Activated CD4-positive, alpha-beta T cell treated with anti-CD3 and anti-CD28 coated beads for 48 hours (primary cell): ENCODE measurements around the gene PRKAR2B.

Experiments used
- DNase-seq: peaks from one replicate; pipeline ENCODE4 v3.0.0-alpha.2; 2020

The PRKAR2B gene

GRCh38 chr7:107166736-107167426 is 122.4 kb downstream of the PRKAR2B start:
- no peak for DNase-seq

DNA sequence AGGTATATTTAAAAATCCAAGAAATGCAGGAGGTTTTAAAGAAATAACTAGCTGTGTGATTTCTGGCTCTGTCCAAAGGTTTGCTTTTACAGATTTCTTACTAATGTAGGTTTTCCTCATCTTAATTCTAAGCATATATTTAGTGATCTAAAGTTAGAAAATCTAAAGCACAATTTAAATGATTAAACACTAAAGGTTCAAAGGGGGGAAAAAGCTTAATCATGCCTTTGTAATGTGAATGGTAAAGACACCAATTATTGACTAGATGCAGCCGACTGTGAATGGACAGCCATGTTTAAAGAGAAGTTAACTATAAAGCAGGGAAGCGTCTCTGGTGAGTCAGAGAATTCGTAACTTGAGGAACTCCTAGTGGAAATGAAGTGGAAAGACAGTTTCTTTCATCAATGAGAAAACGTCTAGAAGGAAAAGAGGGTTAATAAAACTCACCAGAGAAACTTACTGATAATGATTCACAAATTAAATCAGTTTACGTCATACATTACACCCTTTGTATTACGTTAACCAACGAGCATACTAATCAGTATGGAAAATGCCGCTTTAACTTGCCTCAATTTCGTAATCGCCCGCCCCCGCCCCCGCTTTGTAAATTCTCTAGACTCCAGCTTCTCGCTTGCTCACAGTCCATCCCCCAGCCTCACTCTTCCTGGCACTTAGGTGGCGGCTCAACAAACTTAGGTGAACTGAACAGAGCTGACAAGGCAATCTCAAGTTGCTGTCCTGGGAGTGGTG is 123.2 kb downstream of the PRKAR2B start:
- DNase-seq: peak; percentile 76

DNA sequence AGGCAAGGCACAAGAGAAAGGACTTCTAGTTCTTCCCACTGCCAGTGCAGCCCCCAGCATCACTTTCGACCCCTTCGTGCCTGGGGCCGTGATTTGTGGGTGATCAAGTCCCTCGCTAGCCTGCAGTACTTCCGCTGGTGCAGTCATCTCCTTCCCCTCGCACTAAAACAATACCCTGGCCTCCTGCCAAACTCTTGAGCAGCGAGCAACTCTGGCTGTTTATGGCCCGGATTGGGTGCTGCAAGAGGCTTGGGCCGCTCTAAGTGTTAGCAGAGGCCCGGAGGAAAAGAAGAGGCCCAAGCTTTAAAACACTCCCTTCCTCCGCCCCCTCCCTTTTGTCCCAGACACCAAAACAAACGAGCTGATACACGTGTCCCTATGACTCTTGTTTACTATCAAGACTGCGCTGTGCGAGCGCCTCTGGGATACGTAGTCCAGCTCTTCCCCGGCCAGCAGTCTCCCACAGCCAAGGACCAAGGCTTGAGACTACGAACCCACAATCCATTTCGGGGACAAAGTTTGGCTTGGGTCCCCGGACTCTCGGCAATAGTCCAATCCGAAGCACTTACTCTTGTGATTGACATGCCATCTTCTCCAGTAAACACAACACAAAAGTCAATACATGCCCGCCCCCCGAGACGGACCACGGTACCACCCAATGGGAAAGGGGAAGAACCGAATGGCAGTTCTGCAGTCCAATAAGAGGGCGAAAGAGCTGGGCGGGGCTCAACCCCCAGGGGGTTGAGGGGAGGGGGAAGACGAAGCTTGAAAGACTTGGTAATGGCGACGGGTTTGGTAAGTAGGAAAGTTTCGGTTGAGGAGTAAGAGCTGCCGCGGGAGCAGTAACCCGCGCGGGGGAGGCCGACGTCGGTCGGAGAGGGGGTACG is 124.0 kb downstream of the PRKAR2B start, which contains the start of gene HBP1:
TSS of gene HBP1 (plus strand) at position 771 of the 887 bp plus-strand sequence. CDS start 10,891 bp downstream, outside the sequence.
- DNase-seq: peak; percentile 98

DNA sequence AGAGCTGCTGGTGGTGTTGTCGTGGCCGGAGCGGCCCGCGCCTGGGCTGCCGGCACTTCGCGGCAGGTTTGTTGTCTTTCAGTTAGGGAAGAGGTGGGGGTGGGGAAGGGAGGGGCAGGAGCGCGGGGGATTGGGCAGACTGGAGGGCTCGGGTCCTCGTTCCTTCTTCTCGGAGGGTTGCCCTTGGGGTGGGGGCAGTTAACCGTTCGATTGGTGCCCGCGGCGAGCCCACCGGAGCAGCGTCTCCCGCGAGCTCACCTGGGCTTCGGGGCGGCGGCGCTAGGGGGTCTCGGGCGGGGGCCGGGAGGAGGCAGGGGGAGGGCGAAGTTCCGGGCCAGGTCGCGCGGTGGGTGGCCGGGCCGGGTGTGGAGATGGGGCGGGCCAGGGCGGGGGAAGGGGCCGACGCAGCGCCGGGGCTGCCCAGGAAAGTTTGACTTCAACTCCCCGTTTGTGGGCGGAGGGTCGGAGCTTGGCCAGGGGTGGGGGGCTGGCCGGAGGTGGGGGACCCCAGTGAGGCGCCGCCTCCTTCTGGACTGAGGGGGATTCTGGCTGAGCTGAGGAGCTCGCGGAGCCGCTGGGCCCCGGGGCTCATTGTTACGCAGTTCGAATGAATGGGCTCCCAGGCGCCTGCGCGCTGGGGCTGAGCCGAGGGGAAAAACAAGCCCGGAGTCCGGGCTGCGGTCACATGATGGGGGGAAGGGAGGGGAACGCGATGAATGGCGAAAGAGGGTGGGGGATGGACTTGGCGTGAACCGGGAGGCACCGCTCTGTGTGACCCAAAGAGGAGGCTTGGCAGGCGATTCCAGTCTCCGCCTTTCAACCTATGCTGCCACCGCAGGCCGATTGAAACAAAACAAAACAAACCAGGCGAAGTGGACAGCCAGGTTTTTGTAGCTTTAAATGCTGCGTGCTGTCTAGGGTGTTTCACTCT is 124.9 kb downstream of the PRKAR2B start:
- DNase-seq: peak; percentile 93

- no peak for DNase-seq
Observed at GRCh38 chr7:107170051-107170915, 125.8 kb downstream of the PRKAR2B start.

DNA sequence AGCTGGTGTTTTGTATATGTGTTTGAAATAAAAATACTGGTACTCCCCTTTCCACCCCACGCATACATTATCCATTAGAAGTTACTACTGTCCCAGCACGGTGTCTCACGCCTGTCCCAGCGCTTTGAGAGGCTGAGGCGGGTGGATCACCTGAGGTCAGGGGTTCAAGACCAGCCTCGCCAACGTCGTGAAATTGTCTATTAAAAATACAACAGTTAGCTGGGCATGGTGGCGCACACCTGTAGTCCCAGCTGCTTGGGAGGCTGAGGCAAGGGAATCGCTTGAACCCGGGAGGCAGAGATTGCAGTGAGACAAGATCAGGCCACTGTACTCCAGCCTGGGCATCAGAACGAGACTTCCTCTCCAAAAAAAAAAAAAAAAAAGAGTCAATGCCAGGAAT is 127.0 kb downstream of the PRKAR2B start:
- no peak for DNase-seq

DNA sequence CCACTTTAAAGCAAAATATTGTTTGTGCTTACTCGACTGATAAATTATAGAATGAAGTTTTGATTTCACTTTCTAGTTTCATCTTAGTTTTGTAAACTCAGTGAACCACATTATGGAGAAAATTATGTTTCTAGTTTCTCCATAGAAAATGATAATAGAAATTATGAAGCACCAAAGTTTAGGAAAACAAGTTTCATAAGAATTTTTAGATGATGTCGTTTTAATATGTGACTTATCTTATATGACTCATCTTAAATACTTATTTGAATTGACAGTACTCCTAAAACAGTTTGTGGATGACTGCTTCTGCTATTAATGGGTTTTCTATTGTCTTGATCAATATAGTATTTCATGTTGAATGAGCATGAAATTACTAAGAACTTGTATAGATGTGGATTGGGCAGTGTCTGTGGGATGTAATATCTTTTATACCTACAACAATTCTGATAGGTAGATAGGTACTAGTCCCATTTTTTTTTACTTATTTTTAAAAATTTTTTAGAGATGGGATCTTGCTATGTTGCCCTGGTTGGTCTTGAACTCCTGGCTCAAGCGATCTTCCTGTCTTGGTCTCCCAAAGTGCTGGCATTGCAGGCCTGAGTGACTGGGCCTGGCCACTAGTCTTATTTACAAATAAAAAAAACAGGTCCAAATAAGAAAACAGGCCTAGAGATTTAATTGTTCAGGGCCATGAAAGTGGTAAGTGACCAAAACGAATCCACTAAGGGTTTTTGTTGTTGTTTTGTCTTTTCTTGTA is 127.9 kb downstream of the PRKAR2B start:
- no peak for DNase-seq

- no peak for DNase-seq
Observed at GRCh38 chr7:107173191-107173590, 128.7 kb downstream of the PRKAR2B start.

- no peak for DNase-seq
Observed at GRCh38 chr7:107173691-107174406, 129.3 kb downstream of the PRKAR2B start.

DNA sequence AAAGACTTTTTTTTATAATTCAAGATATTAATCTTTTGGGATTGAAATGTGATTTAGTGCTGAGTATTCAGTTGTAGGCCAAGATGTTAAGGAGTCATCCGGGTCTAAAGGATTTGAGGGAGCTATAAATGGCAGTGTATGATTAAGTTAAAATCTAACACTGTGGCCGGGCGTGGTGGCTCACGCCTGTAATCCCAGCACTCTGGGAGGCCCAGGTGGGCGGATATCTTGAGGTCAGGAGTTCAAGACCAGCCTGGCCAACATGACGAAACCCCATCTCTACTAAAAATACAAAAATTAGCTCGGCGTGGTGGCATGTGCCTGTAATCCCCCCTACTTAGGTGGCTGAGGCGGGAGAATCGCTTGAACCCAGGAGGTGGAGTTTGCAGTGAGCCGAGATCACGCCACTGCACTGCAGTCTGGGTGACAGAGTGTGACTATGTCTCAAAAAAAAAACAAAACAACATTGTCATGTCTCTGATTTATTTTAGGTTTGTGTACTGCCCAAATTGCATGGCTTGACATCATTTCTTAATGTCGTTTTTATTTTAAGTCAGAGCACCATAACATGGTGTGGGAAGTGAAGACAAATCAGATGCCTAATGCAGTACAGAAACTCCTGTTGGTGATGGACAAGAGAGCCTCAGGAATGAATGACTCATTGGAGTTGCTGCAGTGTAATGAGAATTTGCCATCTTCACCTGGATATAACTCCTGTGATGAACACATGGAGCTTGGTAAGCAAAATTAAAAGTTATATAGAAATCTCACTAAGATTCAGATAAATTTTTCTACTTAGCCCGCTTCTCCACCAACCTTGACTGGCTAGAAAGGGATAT is 135.0 kb downstream of the PRKAR2B start:
- DNase-seq: peak; percentile 43

GRCh38 chr7:107180378-107180777 is 135.9 kb downstream of the PRKAR2B start:
- peak; percentile 80 for DNase-seq

GRCh38 chr7:107181172-107181571 is 136.7 kb downstream of the PRKAR2B start:
- DNase-seq: no peak

- DNase-seq: no peak
Observed at GRCh38 chr7:107185716-107186115, 141.2 kb downstream of the PRKAR2B start.

DNA sequence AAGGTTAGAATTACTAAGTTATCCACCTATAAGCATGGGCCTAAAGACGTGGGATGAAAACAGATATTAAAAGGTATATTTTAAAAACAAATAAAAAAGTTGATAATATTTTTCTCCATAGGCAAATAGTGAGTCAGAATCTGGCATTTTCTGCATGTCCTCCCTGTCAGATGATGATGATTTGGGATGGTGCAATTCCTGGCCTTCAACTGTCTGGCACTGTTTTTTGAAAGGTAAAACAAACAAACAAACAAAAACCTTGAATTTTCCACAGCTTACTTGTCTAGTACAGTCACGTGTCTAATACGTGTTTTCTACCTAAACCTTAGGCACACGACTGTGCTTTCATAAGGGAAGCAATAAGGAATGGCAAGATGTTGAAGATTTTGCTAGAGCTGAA is 141.7 kb downstream of the PRKAR2B start:
- no peak for DNase-seq

- DNase-seq: no peak
Observed at GRCh38 chr7:107187774-107188173, 143.3 kb downstream of the PRKAR2B start.

DNA sequence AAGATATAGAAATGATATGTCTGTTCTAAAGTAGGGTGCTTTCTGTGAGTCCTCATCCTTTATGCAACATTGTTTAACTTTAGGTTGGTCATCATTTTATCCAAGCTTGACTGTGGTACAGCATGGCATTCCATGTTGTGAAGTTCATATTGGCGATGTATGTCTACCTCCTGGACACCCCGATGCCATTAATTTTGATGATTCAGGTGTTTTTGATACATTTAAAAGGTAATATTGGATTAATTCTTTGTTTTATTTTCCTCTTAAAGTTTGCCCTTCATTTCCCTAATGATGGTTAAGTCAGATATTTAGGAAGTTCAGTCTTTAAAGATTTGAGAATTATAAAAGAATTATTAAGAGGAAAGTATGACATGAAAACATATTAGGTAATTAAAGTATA is 145.6 kb downstream of the PRKAR2B start:
- DNase-seq: no peak

- DNase-seq: no peak
Observed at GRCh38 chr7:107194052-107194451, 149.5 kb downstream of the PRKAR2B start.

- no peak for DNase-seq
Observed at GRCh38 chr7:107196834-107197610, 152.5 kb downstream of the PRKAR2B start.
